Medulla oblongata (tissue), 1 donor: ENCODE measurements around the gene SORBS1.

ENCODE experiments used
- DNase-seq: peaks from one replicate; pipeline ENCODE4 v3.0.0-alpha.2; 2015; ENCODE audit errors: extremely low spot score

SORBS1 gene

GRCh38 chr10:95561177-95561863 lies at the start of gene SORBS1:
SORBS1 (minus strand) TSS chr10:95561371; CDS start chr10:95441135, 120,236 bp downstream.
- peak; percentile 98 for DNase-seq

- no peak for DNase-seq
These were observed 49.6 kb upstream of the SORBS1 start for GRCh38 chr10:95610727-95611126.

GRCh38 chr10:95606922-95607321 lies 45.8 kb upstream of the SORBS1 start:
- no peak for DNase-seq

- DNase-seq: no peak
These were observed 44.0 kb upstream of the SORBS1 start for GRCh38 chr10:95605163-95605562.

GRCh38 chr10:95604630-95605029 lies 43.5 kb upstream of the SORBS1 start:
- DNase-seq: no peak

GRCh38 chr10:95602382-95602781 lies 41.2 kb upstream of the SORBS1 start:
- DNase-seq: no peak

GRCh38 chr10:95601116-95601719 lies 40.0 kb upstream of the SORBS1 start:
- DNase-seq: peak; percentile 93

- no peak for DNase-seq
These were observed 39.0 kb upstream of the SORBS1 start for GRCh38 chr10:95600158-95600557.

GRCh38 chr10:95597788-95598187 lies 36.6 kb upstream of the SORBS1 start:
- DNase-seq: no peak

- no peak for DNase-seq
These were observed 26.9 kb upstream of the SORBS1 start for GRCh38 chr10:95588025-95588424.

- peak; percentile 47 for DNase-seq
These were observed 18.8 kb upstream of the SORBS1 start for GRCh38 chr10:95579835-95580535.

GRCh38 chr10:95579292-95579691 lies 18.1 kb upstream of the SORBS1 start:
- no peak for DNase-seq

GRCh38 chr10:95578619-95579018 lies 17.4 kb upstream of the SORBS1 start:
- no peak for DNase-seq

GRCh38 chr10:95574649-95575365 lies 13.6 kb upstream of the SORBS1 start:
- no peak for DNase-seq

- no peak for DNase-seq
These were observed 12.9 kb upstream of the SORBS1 start for GRCh38 chr10:95573964-95574604.

- no peak for DNase-seq
These were observed 12.4 kb upstream of the SORBS1 start for GRCh38 chr10:95573527-95573926.

- DNase-seq: no peak
These were observed 11.1 kb upstream of the SORBS1 start for GRCh38 chr10:95572131-95572820.

GRCh38 chr10:95571390-95571789 lies 10.2 kb upstream of the SORBS1 start:
- DNase-seq: no peak

- no peak for DNase-seq
These were observed 8.2 kb upstream of the SORBS1 start for GRCh38 chr10:95569368-95569767.

GRCh38 chr10:95567903-95568630 lies 6.9 kb upstream of the SORBS1 start:
- DNase-seq: no peak

- DNase-seq: no peak
These were observed 5.0 kb upstream of the SORBS1 start for GRCh38 chr10:95566136-95566535.
